Stimulated activated CD8-positive, alpha-beta memory T cell treated with anti-CD3 and anti-CD28 coated beads, Interleukin-4, amount 100 ng/mL, for 1 hour (primary cell): ENCODE measurements around the gene CD44.
"Not testable (repeated sequence)": the region's sequence is repeated elsewhere in the genome, so short reads cannot be mapped to it uniquely, and the experiment has no call there.

Experiments
- DNase-seq, 2 donors: peaks; one replicate each; pipeline ENCODE4 v3.0.0-alpha.2; 2020; ENCODE audit warnings: low read depth in 2 of 2, low spot score in 1 of 2

CD44 gene

DNA sequence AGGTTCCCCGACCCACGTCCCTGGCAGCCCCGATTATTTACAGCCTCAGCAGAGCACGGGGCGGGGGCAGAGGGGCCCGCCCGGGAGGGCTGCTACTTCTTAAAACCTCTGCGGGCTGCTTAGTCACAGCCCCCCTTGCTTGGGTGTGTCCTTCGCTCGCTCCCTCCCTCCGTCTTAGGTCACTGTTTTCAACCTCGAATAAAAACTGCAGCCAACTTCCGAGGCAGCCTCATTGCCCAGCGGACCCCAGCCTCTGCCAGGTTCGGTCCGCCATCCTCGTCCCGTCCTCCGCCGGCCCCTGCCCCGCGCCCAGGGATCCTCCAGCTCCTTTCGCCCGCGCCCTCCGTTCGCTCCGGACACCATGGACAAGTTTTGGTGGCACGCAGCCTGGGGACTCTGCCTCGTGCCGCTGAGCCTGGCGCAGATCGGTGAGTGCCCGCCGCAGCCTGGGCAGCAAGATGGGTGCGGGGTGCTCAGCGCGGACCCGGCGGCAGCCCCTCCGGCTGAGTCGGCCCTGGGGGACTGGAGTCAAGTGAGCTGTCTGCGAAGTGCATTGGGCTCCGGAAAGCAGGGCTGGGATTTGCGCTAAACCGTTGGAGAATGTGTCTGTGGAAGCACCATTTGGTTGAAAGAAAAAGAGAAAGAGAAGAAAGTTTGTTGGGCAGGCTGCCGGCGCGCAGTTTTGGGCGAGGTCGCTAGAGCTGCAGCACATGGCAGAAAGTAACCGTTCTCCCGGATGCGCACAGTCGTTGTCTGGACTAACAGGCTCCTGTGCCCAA, at the start of gene CD44:
Gene CD44 (plus strand): TSS at position 229 of the 779 bp plus-strand sequence. CDS start 133 bp downstream, at position 362.
- DNase-seq = peak; percentile 45 to 61

- DNase-seq = no peak
Observed at GRCh38 chr11:35089666-35090065, 49.3 kb upstream of the CD44 start.

DNA sequence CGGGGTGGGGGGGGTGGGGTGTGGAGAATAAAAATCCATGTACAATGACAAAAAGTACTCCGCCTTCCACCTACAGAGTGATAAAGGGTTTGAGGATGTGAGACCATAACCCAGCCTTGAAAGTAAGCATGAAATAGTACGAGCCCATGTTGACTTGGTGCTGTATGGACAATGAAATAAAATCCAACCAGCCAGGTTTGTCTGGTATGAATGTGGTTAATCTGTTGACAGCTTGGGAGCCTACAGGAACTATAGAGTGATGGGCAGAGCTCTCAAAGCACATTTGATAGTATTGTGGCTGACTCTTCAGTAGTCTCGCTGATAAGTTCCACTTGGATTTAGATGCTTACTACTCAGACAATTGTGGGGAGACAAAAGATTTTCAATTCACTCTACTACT, 48.8 kb upstream of the CD44 start:
- no peak for DNase-seq

- not testable (repeated sequence) for DNase-seq
Observed at GRCh38 chr11:35090991-35091390, 48.0 kb upstream of the CD44 start.

DNA sequence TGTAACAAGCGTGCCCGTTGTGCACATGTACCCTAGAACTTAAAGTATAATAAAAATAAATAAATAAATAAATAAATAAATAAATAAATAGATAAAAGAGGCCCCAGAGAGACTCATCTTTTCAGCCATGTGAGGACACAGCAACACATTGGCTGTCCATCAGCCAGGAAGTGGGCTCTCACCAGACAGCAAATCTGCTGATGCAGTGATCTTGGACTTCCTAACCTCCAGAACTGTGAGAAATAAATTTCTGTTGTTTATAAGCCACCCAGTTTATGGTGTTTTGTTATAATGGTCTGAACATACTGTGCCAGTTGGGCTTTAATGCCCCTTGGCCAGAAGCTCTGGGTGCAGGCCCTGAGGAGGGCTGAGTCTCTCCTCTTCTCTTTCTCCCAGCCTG, 42.2 kb upstream of the CD44 start:
- DNase-seq = no peak

GRCh38 chr11:35097814-35098455, 41.0 kb upstream of the CD44 start:
- DNase-seq = no peak

DNA sequence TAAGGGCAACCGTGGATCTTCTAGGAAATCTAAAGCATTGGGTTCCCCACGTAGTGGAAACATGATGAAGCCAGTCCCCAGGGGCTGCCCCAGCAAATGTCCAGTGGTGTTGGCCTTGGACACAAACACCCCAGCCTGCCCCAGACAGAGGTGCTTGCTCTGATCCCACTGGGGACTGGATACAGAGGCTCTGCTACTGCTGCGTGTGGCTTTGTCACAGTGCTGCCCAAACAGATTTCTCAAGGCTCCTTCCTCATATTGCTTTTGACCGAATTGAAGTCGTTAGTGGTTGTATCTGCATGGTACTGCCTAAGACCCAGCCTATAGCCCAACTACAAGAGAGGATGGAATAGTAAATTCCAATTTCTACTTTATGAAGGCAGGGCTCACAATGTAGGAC, 40.1 kb upstream of the CD44 start:
- no peak for DNase-seq

DNA sequence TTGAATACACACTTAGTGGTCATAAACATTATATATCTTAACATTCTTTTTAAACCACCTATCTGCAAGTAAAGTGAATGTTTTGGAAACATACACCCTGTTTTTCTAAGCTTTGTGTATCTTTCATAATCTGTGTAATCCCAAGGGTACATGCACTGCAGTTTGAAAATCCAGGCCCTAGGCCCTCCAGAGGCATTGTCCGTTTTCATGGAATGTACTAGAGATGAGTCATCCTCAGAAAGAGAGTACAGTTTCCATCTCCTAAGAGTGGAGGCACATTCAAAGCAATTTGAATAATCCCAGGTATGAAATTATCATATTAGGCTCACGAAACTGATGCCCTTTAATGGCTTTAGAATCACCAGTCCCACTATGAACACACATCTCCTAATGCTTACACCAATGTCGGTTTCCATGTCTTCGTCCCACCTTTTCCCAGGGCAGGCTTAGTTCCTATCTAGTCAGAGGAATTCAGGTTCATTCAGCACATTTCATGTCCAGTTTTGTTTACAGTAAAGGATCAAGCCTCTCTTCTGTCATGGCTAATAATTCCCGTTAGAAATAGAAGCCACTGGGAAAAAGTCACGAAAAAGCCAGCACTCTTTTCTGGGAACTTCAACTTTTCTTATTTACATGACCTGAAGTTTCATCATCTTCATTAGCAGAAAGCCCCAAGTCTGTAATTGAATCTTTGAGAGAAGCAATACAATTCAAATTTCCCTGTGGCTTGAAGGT, 39.5 kb upstream of the CD44 start:
- DNase-seq = no peak

- DNase-seq = no peak
Observed at GRCh38 chr11:35100013-35100383, 39.0 kb upstream of the CD44 start.

- DNase-seq = no peak
Observed at GRCh38 chr11:35101223-35101622, 37.7 kb upstream of the CD44 start.

DNA sequence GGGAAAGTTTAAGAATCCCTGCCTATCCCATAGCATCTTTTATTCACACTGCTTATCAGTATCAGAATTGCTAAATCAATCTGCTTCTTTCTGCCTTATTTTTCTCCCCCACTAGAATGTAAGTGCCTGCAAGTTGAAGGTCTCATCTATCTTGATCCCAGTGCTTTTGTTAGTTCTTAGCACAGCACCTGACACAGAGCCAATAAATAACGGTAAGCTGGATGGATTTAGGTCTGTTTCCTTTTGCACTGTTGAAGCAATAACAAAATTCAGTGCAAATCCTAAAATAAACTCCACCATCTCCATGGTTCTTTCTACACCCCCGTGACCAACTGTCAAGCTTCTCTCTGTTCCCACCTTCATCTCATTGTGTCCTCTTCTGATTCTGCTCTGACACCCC, 36.7 kb upstream of the CD44 start:
- no peak for DNase-seq

- DNase-seq = no peak
Observed at GRCh38 chr11:35103366-35104208, 35.4 kb upstream of the CD44 start.

DNA sequence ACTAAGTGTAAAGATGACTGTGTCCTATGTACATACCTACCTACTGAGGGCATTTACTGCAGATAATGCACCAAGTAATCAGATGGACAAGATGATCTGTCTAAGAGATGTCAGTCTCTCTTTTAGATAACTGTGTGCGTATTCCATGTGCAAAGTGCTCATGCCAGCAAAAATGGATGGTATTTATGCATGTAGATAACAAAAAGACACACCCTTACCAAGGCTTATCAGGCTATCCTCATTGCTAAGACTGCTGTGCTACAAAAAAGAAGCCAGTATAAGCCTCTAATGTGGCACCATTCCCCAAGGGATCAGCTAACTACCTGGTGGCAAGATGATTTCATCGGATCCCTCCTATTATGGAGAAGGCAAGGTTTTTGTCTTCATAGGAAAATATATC, 34.3 kb upstream of the CD44 start:
- DNase-seq = no peak

GRCh38 chr11:35105319-35106079, 33.5 kb upstream of the CD44 start:
- DNase-seq = no peak

DNA sequence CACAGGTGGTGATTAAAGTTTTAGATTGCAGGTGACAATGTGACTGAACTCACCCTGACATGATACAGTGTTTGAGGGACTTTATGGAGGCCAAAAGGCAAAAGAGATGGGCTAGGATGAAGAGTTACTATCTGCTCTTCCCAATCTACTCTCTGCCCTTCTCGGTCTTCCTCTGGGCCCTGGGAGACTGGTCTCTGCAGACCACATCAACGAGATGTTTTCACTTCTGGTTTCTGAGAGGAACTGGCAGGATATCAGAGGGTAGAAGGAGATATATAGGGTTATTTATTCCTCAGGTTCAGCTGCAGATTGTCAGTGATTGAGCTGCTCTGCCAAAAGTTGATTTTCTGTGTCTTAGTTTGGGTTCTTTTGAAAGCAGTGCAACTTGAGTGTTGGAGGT, 32.4 kb upstream of the CD44 start:
- DNase-seq = no peak

DNA sequence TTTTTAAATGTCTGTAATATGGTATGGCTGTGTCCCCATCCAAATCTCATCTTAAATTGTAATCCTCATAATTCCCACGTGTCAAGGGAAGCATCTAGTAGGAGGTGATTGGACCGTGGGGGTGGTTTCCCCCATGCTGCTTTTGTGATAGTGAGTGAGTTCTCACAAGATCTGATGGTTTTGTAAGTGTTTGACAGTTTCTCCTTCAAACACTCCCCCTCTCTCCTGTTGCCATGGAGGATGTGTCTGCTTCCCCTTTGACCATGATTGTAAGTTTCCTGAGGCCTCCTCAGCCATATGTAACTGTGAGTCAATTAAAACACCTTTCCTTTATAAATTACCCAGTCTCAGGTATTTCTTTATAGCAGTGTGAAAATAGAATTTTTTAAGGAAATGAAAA, 31.1 kb upstream of the CD44 start:
- DNase-seq = no peak

GRCh38 chr11:35108336-35108735, 30.6 kb upstream of the CD44 start:
- DNase-seq = not testable (repeated sequence)

DNA sequence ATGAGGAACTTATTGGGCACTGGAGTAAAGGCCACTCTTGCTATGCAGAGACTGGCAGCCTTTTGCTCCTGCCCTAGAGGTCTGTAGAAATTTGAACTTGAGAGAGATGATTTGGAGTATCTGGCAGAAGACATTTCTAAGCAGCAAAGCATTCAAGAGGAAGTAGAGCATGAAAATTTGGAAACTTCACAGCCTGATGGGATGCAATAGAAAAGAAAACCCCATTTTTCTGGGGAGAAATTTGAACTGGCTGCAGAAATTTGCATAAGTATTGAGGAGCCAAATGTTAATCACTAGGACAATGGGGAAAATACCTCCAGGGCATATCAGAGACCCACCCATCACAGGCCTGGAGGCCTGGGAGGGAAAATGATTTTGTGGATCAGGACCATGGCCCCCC, 29.9 kb upstream of the CD44 start:
- no peak for DNase-seq

GRCh38 chr11:35109827-35110226, 29.1 kb upstream of the CD44 start:
- DNase-seq = no peak
